NCI-H1092 treated with DMSO at 0.1 percent for 48 hours (cell line): ENCODE measurements around the gene STRN4.
"Not testable (repeated sequence)": the region's sequence is repeated elsewhere in the genome, so short reads cannot be mapped to it uniquely, and the experiment has no call there.

Experiments
- DNase-seq: peaks from one replicate; lab custom pipeline; 2025; lab: John Stamatoyannopoulos, UW

Gene STRN4

GRCh38 chr19:46746281-46747057 lies at the start of gene STRN4:
STRN4 (minus strand) TSS chr19:46746450; CDS start chr19:46746430, 20 bp downstream.
- peak; percentile 23 for DNase-seq

GRCh38 chr19:46791944-46792343 lies 45.7 kb upstream of the STRN4 start:
- DNase-seq = no peak

- no peak for DNase-seq
These were observed 43.1 kb upstream of the STRN4 start for GRCh38 chr19:46789371-46789770.

DNA sequence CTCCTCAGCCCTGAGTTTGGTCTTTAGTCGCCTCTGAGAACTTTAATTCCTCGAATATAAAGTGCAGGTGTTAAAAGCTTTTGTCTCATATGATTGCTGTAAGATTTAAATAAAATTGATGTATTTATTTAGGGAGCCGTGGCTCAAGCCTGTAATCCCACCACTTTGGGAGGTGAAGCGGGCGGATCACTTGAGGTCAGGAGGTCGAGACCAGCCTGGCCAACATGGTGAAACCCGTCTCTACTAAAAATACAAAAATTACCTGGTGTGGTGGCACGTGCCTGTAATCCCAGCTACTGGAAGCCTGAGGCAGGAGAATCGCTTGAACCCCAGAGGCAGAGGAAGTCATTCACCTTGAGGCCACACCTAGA lies 42.7 kb upstream of the STRN4 start:
- DNase-seq = no peak

DNA sequence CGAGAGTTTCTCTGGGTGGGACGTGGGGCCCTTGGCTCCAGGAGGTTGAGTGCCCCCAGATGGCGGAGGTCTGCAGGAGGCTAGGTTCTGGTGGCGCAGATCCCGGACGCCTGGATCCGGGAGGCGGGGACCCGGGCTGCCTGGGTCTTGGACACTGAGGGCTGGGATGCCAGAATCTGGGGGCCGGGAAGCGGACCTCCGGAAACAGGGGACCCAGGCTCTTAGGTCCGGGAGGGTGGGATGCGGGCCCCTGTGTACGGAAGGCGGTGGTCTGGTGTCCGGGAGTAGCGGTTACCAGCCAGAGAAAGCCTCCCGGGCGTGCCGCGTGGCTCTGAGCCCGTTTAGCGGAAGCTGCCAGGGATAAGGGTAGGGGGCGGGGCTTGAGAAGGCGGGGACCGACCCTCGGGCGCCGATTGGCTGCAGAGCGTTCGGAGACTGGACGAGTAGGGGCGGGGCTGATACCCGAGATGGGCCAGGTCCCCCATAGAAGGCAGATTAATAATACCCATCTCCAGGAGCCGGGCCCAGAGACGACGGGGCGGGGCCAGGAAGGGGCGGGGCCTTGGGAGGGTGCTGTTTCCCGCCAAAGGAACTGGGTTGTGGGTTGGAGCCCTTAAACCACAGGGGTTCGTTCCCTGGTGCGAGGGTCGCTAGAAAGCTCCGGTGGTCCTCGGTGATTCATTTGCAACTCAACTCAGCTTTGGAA lies 42.2 kb upstream of the STRN4 start, which contains the start of gene SLC1A5:
Gene SLC1A5, minus strand, starts transcription at position 333 of the 706 bp plus-strand sequence. CDS start 629 bp downstream, outside the sequence.
- peak; percentile 92 for DNase-seq

- DNase-seq = peak; percentile 49
These were observed 41.3 kb upstream of the STRN4 start for GRCh38 chr19:46787331-46788261.

DNA sequence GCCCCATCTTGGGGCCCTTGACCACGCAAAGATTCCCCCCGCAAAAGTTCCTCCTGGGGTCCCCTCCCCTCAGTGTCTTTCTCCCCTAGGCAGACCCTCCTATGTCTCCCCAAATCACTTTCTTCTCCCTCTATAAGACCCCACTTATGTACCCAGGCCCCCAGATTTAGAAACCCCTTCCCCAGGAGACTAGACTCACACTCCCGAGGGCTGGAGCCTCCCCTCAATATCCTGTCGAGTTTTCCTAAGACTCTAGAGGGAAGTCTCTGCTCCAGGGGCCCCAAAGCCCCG lies 40.7 kb upstream of the STRN4 start:
- DNase-seq = no peak

DNA sequence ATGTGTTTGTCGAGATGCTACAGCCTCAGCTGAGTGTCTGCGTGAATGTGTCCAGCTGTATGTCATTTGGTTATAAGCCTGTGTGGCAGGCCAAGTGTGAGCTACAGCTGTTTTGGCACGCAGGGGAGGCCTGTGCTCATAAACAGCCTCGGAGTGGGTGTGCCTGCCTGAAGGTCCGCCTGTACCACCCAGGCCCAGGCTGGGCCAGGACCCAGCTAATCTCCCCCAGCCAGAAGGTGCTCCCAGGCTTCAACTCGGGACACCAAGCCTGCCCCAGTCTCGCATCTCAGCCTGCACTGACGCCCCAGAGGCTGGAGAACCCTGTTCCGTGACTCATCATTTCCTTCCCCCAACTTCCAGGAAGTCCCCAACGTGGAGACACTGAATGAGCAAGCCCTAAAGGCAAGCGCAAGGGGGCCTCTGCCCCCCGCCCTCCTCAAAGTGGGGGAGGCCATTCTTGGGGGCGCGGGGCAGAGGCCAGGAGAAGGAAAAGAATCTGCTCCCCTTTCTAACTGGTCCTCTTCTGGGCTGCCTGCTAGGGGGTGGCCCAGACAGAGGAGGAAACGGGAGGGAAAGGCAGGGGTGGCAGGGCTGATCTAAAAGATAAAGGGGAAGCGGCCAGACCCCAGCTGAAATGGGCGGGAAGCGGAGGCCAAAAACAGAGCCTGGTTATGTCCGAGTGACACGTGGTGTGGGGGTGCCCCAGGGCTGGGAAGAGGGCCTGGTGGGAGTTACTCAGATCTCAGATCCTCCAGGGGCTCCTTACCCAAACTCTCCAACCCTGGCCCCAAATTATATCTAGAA lies 40.2 kb upstream of the STRN4 start:
- peak; percentile 16 for DNase-seq

- DNase-seq = no peak
These were observed 39.7 kb upstream of the STRN4 start for GRCh38 chr19:46785980-46786235.

DNA sequence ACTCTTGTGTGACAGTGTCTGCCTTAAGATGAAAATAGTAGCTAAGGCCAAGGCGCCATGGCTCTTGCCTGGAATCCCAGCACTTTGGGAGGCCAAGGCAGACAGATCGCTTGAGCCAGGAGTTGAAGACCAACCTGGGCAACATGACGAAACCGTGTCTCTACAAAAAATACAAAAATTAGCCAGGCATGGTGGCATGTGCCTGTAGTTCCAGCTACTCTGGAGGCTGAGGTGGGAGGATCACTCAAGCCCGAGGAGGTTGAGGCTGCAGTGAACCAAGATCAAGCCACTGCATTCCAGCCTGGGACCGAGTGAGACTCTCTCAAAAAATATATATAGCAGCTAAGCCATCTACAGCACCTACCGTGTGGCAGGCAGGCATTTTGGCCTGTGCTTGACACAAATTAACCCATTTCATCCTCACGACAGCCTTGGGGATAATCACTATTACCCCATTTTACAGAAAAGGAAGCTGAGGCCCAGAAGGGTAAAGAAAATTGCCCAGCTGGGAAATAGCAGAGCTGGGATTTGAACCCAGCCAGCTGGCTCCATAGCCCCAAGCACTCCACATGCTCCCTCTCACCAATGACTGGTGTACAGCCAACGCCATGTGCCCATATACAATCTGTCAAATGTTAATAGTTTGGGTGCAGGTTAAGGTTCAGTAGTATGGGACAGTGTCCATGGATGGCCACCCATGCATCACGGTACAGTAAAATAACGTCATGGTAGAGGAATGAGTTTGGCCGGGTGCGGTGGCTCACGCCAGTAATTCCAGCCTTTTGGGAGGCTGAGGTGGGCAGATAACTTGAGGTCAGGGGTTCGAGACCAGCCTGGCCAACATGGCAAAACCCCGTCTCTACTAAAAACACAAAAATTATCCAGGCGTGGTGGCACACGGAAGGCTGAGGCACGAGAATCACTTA lies 39.1 kb upstream of the STRN4 start:
- no peak for DNase-seq

- DNase-seq = no peak
These were observed 38.2 kb upstream of the STRN4 start for GRCh38 chr19:46784262-46785053.

DNA sequence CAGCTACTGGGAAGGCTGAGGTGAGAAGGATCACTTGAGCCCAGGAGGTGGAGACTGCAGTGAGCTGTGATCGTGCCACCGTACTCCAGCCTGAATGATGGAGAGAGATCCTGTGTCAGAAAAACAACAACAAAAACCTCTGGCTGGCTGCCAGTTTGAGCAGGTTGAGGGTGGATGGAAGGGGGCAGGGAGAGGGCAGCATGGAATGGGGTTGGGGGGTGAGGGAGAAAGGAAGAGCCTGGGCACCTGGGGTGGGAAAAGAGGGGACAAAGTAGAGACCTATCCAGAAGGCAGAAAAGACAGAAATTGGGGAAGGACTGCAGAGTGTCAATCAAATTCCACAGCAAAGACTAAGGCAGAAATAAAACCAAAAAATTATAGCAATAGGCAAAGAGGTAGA lies 37.4 kb upstream of the STRN4 start:
- peak; percentile 3 for DNase-seq

- DNase-seq = no peak
These were observed 36.2 kb upstream of the STRN4 start for GRCh38 chr19:46782355-46783019.

DNA sequence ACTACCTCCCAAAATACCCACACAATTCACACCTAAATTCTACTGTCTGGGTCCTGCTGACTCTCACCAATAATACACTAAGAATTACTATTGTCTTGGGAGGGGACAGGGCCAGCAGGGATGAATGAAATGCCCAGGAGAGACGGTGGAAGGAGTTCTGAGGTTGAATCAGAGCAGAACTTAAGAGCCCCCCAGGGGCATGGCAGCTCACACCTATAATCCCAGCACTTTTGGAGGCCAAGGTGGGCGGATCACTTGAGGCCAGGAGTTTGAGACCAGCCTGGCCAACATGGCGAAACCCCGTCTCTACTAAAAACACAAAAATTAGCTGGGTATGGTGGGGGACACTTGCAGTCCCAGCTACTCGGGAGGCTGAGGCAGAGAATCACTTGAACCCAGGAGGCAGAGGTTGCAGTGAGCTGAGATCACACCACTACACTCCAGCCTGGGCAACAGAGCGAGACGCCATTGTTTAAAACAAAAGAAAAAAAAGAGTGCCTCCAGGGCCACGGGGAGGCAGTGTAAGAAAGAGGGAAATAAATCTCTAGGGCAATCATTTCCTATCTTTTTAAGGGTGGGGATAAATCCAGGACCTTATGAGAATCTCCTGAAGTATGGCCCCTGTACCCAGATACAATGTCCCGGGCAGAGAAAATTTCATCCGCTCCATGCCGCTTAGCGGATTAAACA lies 31.9 kb upstream of the STRN4 start:
- DNase-seq = not testable (repeated sequence)

- DNase-seq = no peak
These were observed 31.0 kb upstream of the STRN4 start for GRCh38 chr19:46776927-46777911.

GRCh38 chr19:46775642-46776258 lies 29.5 kb upstream of the STRN4 start:
- DNase-seq = no peak

DNA sequence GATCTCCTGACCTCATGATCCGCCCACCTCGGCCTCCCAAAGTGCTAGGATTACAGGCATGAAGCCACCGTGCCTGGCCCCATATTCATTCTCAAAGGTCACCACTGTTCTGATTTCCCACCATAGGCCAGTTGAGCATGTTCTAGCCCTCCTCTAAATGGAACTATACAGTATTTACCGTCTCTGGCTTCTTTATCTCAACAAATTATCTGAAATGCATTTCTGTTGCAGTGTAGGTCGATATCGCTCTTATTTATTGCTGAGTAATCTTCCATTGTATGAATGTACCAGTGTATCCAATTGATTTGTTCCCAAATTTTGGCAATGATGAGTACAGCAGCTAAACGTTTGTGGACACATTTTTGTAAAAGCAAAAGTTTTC lies 26.8 kb upstream of the STRN4 start:
- no peak for DNase-seq
